Esophagus muscularis mucosa (tissue), 4 donors: Measurements from ENCODE around the gene NACA2.

Experiments used
- EP300 ChIP-seq: sonication (generic); formaldehyde crosslinking; IDR thresholded peaks from one replicate; pipeline ENCODE4 v1.6.1; 2017; ENCODE audit warnings: antibody characterized with exemption
- POLR2A ChIP-seq: fragments of 450-650 bp; IDR thresholded peaks from one replicate; pipeline ENCODE4 v1.6.1; 2017; ENCODE audit warnings: antibody characterized with exemption, moderate library complexity, mild to moderate bottlenecking, low read depth
- POLR2AphosphoS5 ChIP-seq, 2 donors: sonication (generic); formaldehyde crosslinking; IDR thresholded peaks; one replicate each; pipeline ENCODE4 v1.6.1; 2017; ENCODE audit warnings: antibody characterized with exemption in 2 of 2
- TF ChIP-seq, protein P1 (sequence below), 3 experiments: fragments of 200-600 bp in 2 of 3; fragments of 450-650 bp in 1 of 3; sonication (generic) in 2 of 3; IDR thresholded peaks; one replicate each; pipeline ENCODE4 v1.5.1; 2017 to 2019; ENCODE audit warnings: antibody characterized with exemption in 3 of 3, mild to moderate bottlenecking in 2 of 3, moderate library complexity in 1 of 3

DNA sequence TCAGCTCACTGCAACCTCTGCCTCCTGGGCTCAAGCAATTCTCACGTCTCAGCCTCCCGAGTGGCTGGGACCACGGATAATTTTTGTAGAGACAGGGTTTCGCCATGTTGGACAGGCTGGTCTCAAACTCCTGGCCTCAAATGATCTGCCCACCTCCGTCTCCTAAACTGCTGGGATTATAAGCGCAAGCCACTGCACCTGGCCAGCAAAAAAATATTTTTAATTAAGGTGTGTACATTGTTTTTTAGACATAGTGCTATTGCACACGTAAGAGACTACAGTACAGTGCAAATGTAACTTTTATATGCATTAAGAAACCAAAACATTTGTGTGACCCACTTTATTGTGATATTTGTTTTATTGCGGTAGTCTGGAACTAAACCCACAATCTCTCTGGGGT lies 49.0 kb downstream of the NACA2 start:
- TF ChIP-seq, protein P1, sequence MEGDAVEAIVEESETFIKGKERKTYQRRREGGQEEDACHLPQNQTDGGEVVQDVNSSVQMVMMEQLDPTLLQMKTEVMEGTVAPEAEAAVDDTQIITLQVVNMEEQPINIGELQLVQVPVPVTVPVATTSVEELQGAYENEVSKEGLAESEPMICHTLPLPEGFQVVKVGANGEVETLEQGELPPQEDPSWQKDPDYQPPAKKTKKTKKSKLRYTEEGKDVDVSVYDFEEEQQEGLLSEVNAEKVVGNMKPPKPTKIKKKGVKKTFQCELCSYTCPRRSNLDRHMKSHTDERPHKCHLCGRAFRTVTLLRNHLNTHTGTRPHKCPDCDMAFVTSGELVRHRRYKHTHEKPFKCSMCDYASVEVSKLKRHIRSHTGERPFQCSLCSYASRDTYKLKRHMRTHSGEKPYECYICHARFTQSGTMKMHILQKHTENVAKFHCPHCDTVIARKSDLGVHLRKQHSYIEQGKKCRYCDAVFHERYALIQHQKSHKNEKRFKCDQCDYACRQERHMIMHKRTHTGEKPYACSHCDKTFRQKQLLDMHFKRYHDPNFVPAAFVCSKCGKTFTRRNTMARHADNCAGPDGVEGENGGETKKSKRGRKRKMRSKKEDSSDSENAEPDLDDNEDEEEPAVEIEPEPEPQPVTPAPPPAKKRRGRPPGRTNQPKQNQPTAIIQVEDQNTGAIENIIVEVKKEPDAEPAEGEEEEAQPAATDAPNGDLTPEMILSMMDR (IDR thresholded peaks at IDR 0.05): no peak
- no peak for TF ChIP-seq POLR2A
- no peak for TF ChIP-seq EP300
- no peak for TF ChIP-seq POLR2AphosphoS5 (IDR thresholded peaks at IDR 0.05)
